ENCODE data around the gene GRAMD1B. TPM values are rescaled to one million over a fixed set of nuclear protein-coding genes. Genes with fewer than 3 reads are reported as not detected.

Gene GRAMD1B
- total and polyA plus RNA-seq, 2 experiments from 2014 or later, result 9.0 to 20.4 TPM

DNA sequence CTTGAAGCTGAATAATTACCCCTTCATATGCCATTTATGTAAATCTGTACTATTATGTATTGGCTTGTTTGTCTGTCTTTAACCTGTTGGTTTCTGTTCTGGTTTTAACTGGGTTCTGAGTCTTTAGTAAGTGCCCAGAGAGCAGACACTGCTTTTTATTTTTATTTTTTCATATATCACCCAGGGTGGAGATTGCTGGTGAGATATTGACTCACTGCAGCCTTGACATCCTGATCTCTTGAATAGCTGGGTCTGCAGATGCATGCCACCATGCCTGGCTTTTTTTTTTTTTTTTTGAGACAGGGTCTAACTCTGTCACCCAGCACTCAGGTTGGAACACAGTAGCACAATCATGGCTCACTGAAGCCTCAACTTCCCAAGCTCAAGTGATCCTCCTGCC is 19.4 kb downstream of the GRAMD1B start:
- Histone ChIP-seq H3K4me1 (ENCODE audit: insufficient read depth) (no peaks in the 10 kb centered on the region), H3K36me3 (replicated peaks; ENCODE audit: insufficient read depth, low read depth) (no peaks in the 10 kb centered on the region), H3K9me3 (ENCODE audit: low read depth) (no peaks in the 10 kb centered on the region), H3K27me3 (no peaks in the 10 kb centered on the region), H4K20me1 (ENCODE audit: insufficient read depth, poor library complexity, severe bottlenecking) (no peaks in the 10 kb centered on the region), H3K79me2 (no peaks in the 10 kb centered on the region), H3K9me2 (replicated peaks; ENCODE audit: insufficient read depth) (no peaks in the 10 kb centered on the region), H2AFZ (no peak overlapping the region), H3K4me2 (no peak overlapping the region), H3K27ac (no peak overlapping the region), H3K4me3 (no peak overlapping the region)
- TF ChIP-seq, protein P1, sequence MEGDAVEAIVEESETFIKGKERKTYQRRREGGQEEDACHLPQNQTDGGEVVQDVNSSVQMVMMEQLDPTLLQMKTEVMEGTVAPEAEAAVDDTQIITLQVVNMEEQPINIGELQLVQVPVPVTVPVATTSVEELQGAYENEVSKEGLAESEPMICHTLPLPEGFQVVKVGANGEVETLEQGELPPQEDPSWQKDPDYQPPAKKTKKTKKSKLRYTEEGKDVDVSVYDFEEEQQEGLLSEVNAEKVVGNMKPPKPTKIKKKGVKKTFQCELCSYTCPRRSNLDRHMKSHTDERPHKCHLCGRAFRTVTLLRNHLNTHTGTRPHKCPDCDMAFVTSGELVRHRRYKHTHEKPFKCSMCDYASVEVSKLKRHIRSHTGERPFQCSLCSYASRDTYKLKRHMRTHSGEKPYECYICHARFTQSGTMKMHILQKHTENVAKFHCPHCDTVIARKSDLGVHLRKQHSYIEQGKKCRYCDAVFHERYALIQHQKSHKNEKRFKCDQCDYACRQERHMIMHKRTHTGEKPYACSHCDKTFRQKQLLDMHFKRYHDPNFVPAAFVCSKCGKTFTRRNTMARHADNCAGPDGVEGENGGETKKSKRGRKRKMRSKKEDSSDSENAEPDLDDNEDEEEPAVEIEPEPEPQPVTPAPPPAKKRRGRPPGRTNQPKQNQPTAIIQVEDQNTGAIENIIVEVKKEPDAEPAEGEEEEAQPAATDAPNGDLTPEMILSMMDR (IDR thresholded peaks at IDR 0.05; ENCODE audit: poor library complexity), result no peak
- TF ChIP-seq EZH2 (IDR thresholded peaks at IDR 0.05; ENCODE audit: borderline replicate concordance) (no peak), EZH2phosphoT487 (IDR thresholded peaks at IDR 0.05; ENCODE audit: low read depth, severe bottlenecking, unreplicated experiment) (no peak)
- DNase-seq (ENCODE audit: low spot score), result no peak

DNA sequence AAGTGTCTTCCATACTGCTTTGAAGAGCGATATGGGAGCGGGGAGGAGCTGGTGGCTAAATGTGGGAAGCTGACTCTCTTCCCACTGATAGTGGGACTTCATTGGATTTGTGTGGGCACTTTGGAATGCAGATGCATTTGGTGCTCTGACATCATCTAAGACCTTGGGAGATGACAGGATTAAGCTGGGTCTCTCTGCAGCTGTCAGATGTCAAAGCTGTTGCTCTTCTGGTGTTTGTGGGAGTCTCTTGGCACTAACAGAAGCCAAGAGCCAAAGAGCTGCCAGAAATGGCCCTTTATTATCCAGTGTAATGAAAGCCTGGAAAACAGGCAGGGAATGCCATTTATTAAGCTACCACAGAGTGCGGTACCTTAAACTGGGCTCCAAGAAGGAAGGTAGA is 20.6 kb downstream of the GRAMD1B start:
- WGBS (ENCODE audit: low lambda C conversion rate, missing lambda C conversion rate), result 93% methylated on average over 3 of the region's 3 CpGs
- Histone ChIP-seq H2AFZ (no peak overlapping the region), H3K9me2 (replicated peaks; ENCODE audit: insufficient read depth) (no peaks in the 10 kb centered on the region), H3K79me2 (no peaks in the 10 kb centered on the region), H3K27me3 (no peaks in the 10 kb centered on the region), H3K4me3 (no peak overlapping the region), H3K4me2 (no peak overlapping the region), H3K36me3 (replicated peaks; ENCODE audit: insufficient read depth, low read depth) (no peaks in the 10 kb centered on the region), H3K9me3 (ENCODE audit: low read depth) (no peaks in the 10 kb centered on the region), H3K27ac (no peak overlapping the region), H4K20me1 (ENCODE audit: insufficient read depth, poor library complexity, severe bottlenecking) (no peaks in the 10 kb centered on the region), H3K4me1 (ENCODE audit: insufficient read depth) (no peaks in the 10 kb centered on the region)
- DNase-seq (ENCODE audit: low spot score), result no peak
- TF ChIP-seq, protein P1 (IDR thresholded peaks at IDR 0.05; ENCODE audit: poor library complexity), result no peak
- no peak for TF ChIP-seq EZH2 (IDR thresholded peaks at IDR 0.05; ENCODE audit: borderline replicate concordance)

DNA sequence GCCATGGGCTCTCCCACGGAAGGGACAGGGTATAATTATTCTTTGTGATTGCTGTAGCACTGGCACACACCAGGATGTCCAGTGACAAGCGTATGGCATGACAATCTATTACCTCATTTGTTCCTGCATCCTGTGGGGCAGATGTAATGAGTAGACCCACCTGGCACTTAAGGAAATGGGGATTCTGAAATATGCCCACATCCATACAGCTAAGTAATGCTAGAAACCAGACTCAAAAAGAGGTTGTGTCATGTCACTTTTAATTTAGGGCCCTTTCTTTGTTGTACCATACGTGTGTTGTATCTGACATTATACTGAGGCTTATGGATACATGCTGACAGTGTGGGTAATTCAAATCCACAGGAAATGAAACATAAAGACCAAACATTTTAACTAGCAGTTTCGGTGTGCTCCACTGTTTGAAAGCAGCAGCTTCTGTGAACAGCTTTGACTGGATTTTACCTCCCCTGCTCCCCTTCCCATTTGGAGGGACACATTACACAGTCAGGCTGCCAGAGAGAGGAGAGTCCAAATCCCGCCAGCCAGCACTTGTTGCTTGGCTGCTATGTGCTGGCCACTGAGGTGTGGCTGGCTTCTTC is 21.2 kb downstream of the GRAMD1B start:
- Histone ChIP-seq H3K36me3 (replicated peaks; ENCODE audit: insufficient read depth, low read depth) (no peaks in the 10 kb centered on the region), H3K4me1 (ENCODE audit: insufficient read depth) (no peaks in the 10 kb centered on the region), H3K79me2 (no peaks in the 10 kb centered on the region), H3K27me3 (no peaks in the 10 kb centered on the region), H2AFZ (no peak overlapping the region), H3K9me2 (replicated peaks; ENCODE audit: insufficient read depth) (no peaks in the 10 kb centered on the region), H3K4me2 (no peak overlapping the region), H3K27ac (no peak overlapping the region), H3K4me3 (no peak overlapping the region), H3K9me3 (ENCODE audit: low read depth) (no peaks in the 10 kb centered on the region), H4K20me1 (ENCODE audit: insufficient read depth, poor library complexity, severe bottlenecking) (no peaks in the 10 kb centered on the region)
- TF ChIP-seq EZH2 (IDR thresholded peaks at IDR 0.05; ENCODE audit: borderline replicate concordance), result no peak
- no peak for TF ChIP-seq EZH2phosphoT487 (IDR thresholded peaks at IDR 0.05; ENCODE audit: low read depth, severe bottlenecking, unreplicated experiment)
- TF ChIP-seq, protein P1 (IDR thresholded peaks at IDR 0.05; ENCODE audit: poor library complexity), result no peak
- 80% methylated on average over 5 of the region's 5 CpGs for WGBS (ENCODE audit: low lambda C conversion rate, missing lambda C conversion rate)
- DNase-seq (ENCODE audit: low spot score), result no peak

DNA sequence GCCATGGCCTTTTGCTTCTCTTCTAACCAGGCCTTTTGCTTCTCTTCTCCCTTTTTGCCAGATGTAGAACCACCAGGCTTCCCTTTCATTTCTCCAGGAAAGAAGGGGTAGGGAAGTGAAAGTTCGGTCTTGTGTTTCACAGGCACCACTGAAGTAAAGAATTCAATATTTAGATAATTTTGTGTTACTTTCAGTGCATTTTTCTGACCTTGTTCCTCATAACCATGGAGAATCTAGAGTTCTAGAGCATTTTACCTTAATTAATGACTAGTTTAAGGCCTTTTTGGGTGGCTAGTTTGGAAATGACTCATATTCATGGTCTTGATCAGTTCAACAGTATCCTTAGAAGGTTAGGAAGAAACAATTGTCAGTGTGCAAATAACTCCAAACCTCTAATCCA is 22.7 kb downstream of the GRAMD1B start:
- Histone ChIP-seq H3K4me1 (ENCODE audit: insufficient read depth) (no peaks in the 10 kb centered on the region), H2AFZ (no peak overlapping the region), H3K36me3 (replicated peaks; ENCODE audit: insufficient read depth, low read depth) (no peaks in the 10 kb centered on the region), H3K9me3 (ENCODE audit: low read depth) (no peaks in the 10 kb centered on the region), H3K4me3 (no peak overlapping the region), H3K27me3 (no peaks in the 10 kb centered on the region), H3K9me2 (replicated peaks; ENCODE audit: insufficient read depth) (no peaks in the 10 kb centered on the region), H3K27ac (no peak overlapping the region), H3K79me2 (no peaks in the 10 kb centered on the region), H4K20me1 (ENCODE audit: insufficient read depth, poor library complexity, severe bottlenecking) (no peaks in the 10 kb centered on the region), H3K4me2 (no peak overlapping the region)
- TF ChIP-seq EZH2 (IDR thresholded peaks at IDR 0.05; ENCODE audit: borderline replicate concordance) (no peak), EZH2phosphoT487 (IDR thresholded peaks at IDR 0.05; ENCODE audit: low read depth, severe bottlenecking, unreplicated experiment) (no peak)
- TF ChIP-seq, protein P1 (IDR thresholded peaks at IDR 0.05; ENCODE audit: poor library complexity), result no peak
- no peak for DNase-seq (ENCODE audit: low spot score)
- WGBS (ENCODE audit: low lambda C conversion rate, missing lambda C conversion rate), result 96% methylated on average over 1 of the region's 1 CpG
